Astrocyte of the spinal cord (primary cell): ENCODE data around the gene PITX3.

Experiments
- DNase-seq: peaks from one replicate; pipeline ENCODE4 v3.0.0; 2011; ENCODE audit warnings: low read depth, low spot score
- H3K4me3 ChIP-seq: 2 replicates; pipeline ENCODE4 v1.5.1; 2011; ENCODE audit warnings: low read depth, mild to moderate bottlenecking, low read length, moderate library complexity
- in situ Hi-C: cut with HindIII; loops from 2 replicates; pipeline ENCODE4 v1.10.0; 2017; ENCODE audit warnings: low sequenced_read_pairs
- TF ChIP-seq, protein P1 (sequence below): IDR thresholded peaks from 2 replicates; pipeline ENCODE4 v1.5.1; 2012; ENCODE audit warnings: low read depth, mild to moderate bottlenecking, low read length, inconsistent platforms

The PITX3 gene

DNA sequence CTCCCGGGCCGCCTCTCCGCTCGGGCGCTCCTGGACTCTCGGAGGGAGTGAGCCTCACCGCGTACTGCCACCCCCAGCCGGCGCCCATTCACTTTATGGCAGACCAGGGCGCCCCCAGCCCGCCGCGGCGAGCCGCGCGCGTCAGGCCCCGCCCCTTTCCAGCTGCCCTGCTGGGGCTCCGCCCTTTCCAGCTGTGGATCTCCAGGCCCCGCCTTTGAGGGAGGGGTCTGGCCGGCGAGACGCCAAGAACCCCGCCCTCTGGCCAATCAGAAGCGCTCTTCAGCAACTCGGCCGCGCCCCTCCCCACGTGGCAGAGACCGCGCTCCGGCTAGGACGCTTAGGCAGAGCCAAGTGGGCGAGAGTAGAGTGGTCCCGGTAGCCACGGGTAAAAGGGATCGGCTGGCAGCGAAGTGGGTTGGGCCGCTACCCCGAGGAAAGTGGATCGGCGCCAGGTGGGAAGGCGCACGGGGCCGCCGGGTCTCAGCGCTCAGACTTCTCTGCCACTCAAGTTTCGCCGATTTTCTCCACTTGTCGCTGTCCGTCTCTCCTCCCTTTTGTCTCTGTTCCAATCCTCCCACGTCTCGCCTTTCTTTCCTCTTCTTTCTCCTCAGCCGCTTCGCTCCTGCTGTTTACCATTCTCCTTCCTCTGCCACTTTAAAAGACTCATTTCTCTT is at the start of gene PITX3:
PITX3 (minus strand) TSS at position 69 of the 674 bp plus-strand sequence. CDS start 9,432 bp downstream, outside the sequence.
- in situ Hi-C loops, result no loop called here
- peak; percentile 92 for DNase-seq
- H3K4me3 ChIP-seq, result peak within 1 kb of the TSS; percentile 62
- TF ChIP-seq, protein P1, sequence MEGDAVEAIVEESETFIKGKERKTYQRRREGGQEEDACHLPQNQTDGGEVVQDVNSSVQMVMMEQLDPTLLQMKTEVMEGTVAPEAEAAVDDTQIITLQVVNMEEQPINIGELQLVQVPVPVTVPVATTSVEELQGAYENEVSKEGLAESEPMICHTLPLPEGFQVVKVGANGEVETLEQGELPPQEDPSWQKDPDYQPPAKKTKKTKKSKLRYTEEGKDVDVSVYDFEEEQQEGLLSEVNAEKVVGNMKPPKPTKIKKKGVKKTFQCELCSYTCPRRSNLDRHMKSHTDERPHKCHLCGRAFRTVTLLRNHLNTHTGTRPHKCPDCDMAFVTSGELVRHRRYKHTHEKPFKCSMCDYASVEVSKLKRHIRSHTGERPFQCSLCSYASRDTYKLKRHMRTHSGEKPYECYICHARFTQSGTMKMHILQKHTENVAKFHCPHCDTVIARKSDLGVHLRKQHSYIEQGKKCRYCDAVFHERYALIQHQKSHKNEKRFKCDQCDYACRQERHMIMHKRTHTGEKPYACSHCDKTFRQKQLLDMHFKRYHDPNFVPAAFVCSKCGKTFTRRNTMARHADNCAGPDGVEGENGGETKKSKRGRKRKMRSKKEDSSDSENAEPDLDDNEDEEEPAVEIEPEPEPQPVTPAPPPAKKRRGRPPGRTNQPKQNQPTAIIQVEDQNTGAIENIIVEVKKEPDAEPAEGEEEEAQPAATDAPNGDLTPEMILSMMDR, result no peak

DNA sequence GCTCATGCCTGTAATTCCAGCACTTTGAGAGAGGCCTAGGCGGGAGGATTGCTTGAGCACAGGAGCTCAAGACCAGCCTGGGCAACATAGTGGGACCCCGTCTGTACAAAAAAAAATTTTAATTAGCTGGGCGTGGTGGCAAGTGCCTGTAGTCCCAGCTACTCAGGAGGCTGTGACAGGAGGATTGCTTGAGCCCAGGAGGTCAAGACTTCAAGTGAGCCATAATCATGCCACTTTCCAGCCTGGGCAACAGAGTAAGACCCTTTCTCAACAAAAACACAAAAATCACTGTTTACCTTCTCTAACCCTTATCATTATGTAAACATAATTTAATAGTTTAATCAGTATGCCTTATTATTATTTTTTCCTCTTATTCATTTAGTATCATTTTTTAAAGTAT is 48.5 kb upstream of the PITX3 start:
- no peak overlapping the region for H3K4me3 ChIP-seq
- no peak for DNase-seq
- in situ Hi-C loops, result no loop called here
- TF ChIP-seq, protein P1, result no peak

DNA sequence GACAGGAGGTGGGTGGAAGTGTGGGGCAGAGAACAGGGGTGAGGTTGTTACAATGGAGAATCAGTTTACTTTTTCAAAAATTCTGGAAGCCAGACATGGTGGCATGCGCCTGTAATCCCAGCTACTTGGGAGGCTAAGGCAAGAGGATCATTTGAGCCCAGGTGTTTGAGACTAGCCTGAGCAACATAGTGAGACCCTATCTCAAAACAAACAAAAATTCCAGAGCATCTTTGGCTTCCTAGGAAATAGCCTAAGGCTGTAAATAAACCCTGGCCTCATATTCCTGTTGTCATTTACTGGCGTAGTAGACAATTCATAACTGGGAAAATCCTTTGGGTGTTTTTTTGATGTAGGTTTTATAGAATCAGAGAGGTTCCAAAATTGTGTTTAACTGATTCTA is 48.0 kb upstream of the PITX3 start:
- in situ Hi-C loops, result no loop called here
- TF ChIP-seq, protein P1, result no peak
- H3K4me3 ChIP-seq, result no peak overlapping the region
- no peak for DNase-seq

DNA sequence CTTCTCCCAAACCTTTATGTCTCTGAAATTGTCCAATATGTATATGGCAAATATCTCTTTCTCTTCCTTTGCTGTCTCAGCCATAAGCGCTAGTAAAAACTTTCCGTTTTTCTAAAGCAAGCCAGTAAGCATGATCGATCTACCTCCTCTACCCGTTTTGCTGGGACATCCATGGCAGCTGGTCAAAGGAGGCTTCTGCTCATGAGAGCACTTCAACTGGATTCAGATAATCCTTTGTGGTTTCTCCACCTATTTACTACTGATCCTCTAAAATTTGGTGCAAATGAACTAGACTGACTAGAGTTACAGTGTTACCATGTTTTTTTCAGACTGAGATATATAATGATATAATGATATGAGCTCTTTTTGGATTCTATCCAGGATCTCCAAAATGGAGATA is 46.7 kb upstream of the PITX3 start:
- TF ChIP-seq, protein P1, result no peak
- no peak for DNase-seq
- in situ Hi-C loops, result no loop called here
- no peak overlapping the region for H3K4me3 ChIP-seq

DNA sequence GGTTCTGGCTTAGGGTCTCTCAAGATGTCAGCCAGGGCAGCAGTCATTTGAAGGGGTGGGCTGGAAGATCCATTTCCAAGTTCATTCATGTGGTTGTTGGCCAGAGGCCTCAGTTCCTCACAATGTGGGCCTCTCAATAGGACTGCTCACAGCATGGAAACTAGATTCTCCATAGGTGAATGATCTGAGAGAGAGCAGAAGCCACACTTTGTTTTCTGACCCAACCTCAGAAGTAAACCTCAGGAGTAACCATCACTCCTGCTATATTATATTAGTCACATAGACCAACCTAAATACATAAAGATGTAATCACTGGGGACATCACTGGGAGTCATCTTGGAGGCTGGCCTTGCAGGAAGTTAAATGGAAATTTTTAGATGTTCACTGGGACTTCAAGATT is 46.2 kb upstream of the PITX3 start:
- no peak for DNase-seq
- no peak overlapping the region for H3K4me3 ChIP-seq
- TF ChIP-seq, protein P1, result no peak
- in situ Hi-C loops, result no loop called here

DNA sequence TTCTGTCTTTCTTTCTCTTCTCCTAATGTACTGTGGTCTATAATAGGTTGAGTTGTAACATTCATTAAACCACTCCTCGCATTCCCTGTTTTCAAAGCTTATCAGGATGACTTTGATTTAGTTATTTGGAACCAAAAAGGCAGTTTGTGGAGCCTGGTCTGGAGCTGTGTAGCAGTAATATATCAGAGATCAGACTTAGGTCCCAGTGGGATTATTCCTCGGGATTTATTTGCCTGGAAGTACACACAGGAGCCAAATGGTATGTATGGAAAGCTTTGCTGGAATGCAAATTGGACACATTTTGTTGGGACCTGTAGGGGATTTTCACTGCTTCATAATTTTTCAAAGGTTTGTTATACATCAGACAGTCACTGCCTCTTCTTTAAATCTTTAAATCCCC is 44.9 kb upstream of the PITX3 start:
- no peak overlapping the region for H3K4me3 ChIP-seq
- in situ Hi-C loops, result no loop called here
- DNase-seq, result no peak
- TF ChIP-seq, protein P1, result no peak
